Endothelial cell (in vitro differentiated cells): ENCODE data around the gene HIVEP2. TPM values are rescaled to one million over a fixed set of nuclear protein-coding genes. Genes with fewer than 3 reads are reported as not detected.

Experiments used
- DNase-seq: peaks from one replicate; pipeline ENCODE4 v3.0.0; 2021; ENCODE audit warnings: low spot score
- H3K27ac Mint-ChIP-seq: one replicate; pipeline ENCODE4 v1.8.0; 2021; ENCODE audit warnings: mixed read lengths, inconsistent platforms; ENCODE audit not compliant: unreplicated experiment
- H3K27me3 Mint-ChIP-seq: one replicate; pipeline ENCODE4 v1.8.0; 2021; ENCODE audit warnings: mild to moderate bottlenecking, moderate library complexity, mixed read lengths, inconsistent platforms; ENCODE audit not compliant: unreplicated experiment
- H3K36me3 Mint-ChIP-seq: one replicate; pipeline ENCODE4 v1.8.0; 2021; ENCODE audit warnings: mild to moderate bottlenecking, low read depth, mixed read lengths, inconsistent platforms; ENCODE audit not compliant: unreplicated experiment
- H3K4me1 Mint-ChIP-seq: one replicate; pipeline ENCODE4 v1.8.0; 2021; ENCODE audit warnings: mild to moderate bottlenecking, mixed read lengths, inconsistent platforms; ENCODE audit not compliant: unreplicated experiment
- H3K4me3 Mint-ChIP-seq: one replicate; pipeline ENCODE4 v1.8.0; 2021; ENCODE audit warnings: mild to moderate bottlenecking, mixed read lengths, inconsistent platforms; ENCODE audit not compliant: unreplicated experiment
- H3K9me3 Mint-ChIP-seq: one replicate; pipeline ENCODE4 v1.8.0; 2021; ENCODE audit warnings: mixed read lengths, inconsistent platforms; ENCODE audit not compliant: unreplicated experiment
- CTCF ChIP-seq: fragments of 200-600 bp; sonication (generic); IDR thresholded peaks from one replicate; pipeline ENCODE4 v1.5.0; 2021; ENCODE audit warnings: antibody characterized with exemption; ENCODE audit not compliant: unreplicated experiment
- total RNA-seq: library from RNA; stranded (reverse); fragmentation: NEBNext Ultra II Directional; extraction: Animal tissue kit (Norgen Biotek cat#: 25700); gene quantifications from one replicate; pipeline ENCODE4 v1.2.1, GENCODE V29; 2021; ENCODE audit not compliant: unreplicated experiment

HIVEP2 gene
- total RNA-seq, 1 donor from 2014 or later, result 15.6 TPM

GRCh38 chr6:142821164-142821716 is 123.7 kb downstream of the HIVEP2 start:
- Mint-ChIP-seq H3K36me3 (no peaks in the 10 kb centered on the region), H3K27me3 (no peaks in the 10 kb centered on the region), H3K4me3 (no peak overlapping the region), H3K4me1 (peaks cover 28% of the 10 kb centered on the region), H3K9me3 (no peaks in the 10 kb centered on the region), H3K27ac (no peak overlapping the region)
- TF ChIP-seq CTCF, result no peak
- no peak for DNase-seq

- H3K4me1 Mint-ChIP-seq, result peaks cover 28% of the 10 kb centered on the region
- H3K27ac Mint-ChIP-seq, result peak overlapping the region; percentile 96
- H3K36me3 Mint-ChIP-seq, result no peaks in the 10 kb centered on the region
- no peaks in the 10 kb centered on the region for H3K27me3 Mint-ChIP-seq
- no peak for DNase-seq
- TF ChIP-seq CTCF, result no peak
- no peaks in the 10 kb centered on the region for H3K9me3 Mint-ChIP-seq
- no peak overlapping the region for H3K4me3 Mint-ChIP-seq
Observed at GRCh38 chr6:142820338-142821051, 124.5 kb downstream of the HIVEP2 start.

- DNase-seq, result no peak
- no peak overlapping the region for H3K4me3 Mint-ChIP-seq
- H3K27ac Mint-ChIP-seq, result peak overlapping the region; percentile 96
- no peak for TF ChIP-seq CTCF
- no peaks in the 10 kb centered on the region for H3K36me3 Mint-ChIP-seq
- peaks cover 2% of the 10 kb centered on the region for H3K27me3 Mint-ChIP-seq
- peaks cover 28% of the 10 kb centered on the region for H3K4me1 Mint-ChIP-seq
- no peaks in the 10 kb centered on the region for H3K9me3 Mint-ChIP-seq
Observed at GRCh38 chr6:142819603-142820337, 125.2 kb downstream of the HIVEP2 start.

GRCh38 chr6:142816486-142816885 is 128.5 kb downstream of the HIVEP2 start:
- no peak overlapping the region for H3K27ac Mint-ChIP-seq
- H3K27me3 Mint-ChIP-seq, result peaks cover 2% of the 10 kb centered on the region
- no peak overlapping the region for H3K4me3 Mint-ChIP-seq
- H3K36me3 Mint-ChIP-seq, result no peaks in the 10 kb centered on the region
- no peak for TF ChIP-seq CTCF
- no peaks in the 10 kb centered on the region for H3K9me3 Mint-ChIP-seq
- peaks cover 22% of the 10 kb centered on the region for H3K4me1 Mint-ChIP-seq
- no peak for DNase-seq

GRCh38 chr6:142816031-142816430 is 128.9 kb downstream of the HIVEP2 start:
- Mint-ChIP-seq H3K27me3 (peaks cover 2% of the 10 kb centered on the region), H3K9me3 (no peaks in the 10 kb centered on the region), H3K36me3 (no peaks in the 10 kb centered on the region), H3K27ac (no peak overlapping the region), H3K4me3 (no peak overlapping the region), H3K4me1 (peaks cover 26% of the 10 kb centered on the region)
- no peak for TF ChIP-seq CTCF
- DNase-seq, result no peak
